PC-9 (cell line): Measurements from ENCODE around the gene KLRD1. TPM values are rescaled to one million over a fixed set of nuclear protein-coding genes. Genes with fewer than 3 reads are reported as not detected.

Experiments
- Bru-seq: library from RNA; stranded (reverse); fragments of 400-500 nt; gene quantifications from one replicate; lab custom pipeline; 2021; lab: Mats Ljungman, UMichigan
- BruChase-seq, 2 experiments: library from RNA; stranded (reverse); fragments of 400-500 nt; gene quantifications; one replicate each; lab custom pipeline; 2021; lab: Mats Ljungman, UMichigan
- BruUV-seq: library from RNA; stranded (reverse); fragments of 400-500 nt; replicated peaks from 2 replicates; lab custom pipeline; 2021; lab: Mats Ljungman, UMichigan
- CTCF ChIA-PET: fragments of 300-600 bp; sonication (Branson Sonifier 250); formaldehyde crosslinking; loops from one replicate; lab custom pipeline; 2022; ENCODE audit warnings: antibody characterized with exemption; lab: Charles Lee
- POLR2A ChIA-PET: fragments of 300-600 bp; sonication (Branson Sonifier 250); formaldehyde crosslinking; loops from one replicate; lab custom pipeline; 2022; ENCODE audit warnings: antibody characterized with exemption; ENCODE audit not compliant: unreplicated experiment; lab: Charles Lee
- DNase-seq, 2 experiments: peaks; one replicate each; pipeline versions ENCODE4 v3.0.0 to v3.0.0-alpha.2; 2015 to 2022; ENCODE audit warnings: mixed read lengths in 1 of 2
- H2AFZ ChIP-seq: fragments of 200-600 bp; sonication (generic); 2 replicates; pipeline ENCODE4 v1.8.1; 2017; ENCODE audit warnings: antibody characterized with exemption
- H3F3A ChIP-seq: fragments of 200-600 bp; sonication (generic); 2 replicates; pipeline ENCODE4 v1.8.1; 2017; ENCODE audit warnings: antibody characterized with exemption, mild to moderate bottlenecking, low read depth; ENCODE audit not compliant: insufficient read depth
- H3K27ac ChIP-seq: fragments of 200-600 bp; sonication (generic); 2 replicates; pipeline ENCODE4 v1.6.1; 2016; ENCODE audit warnings: mixed run types
- H3K27me3 ChIP-seq: fragments of 200-600 bp; sonication (generic); 2 replicates; pipeline ENCODE4 v1.6.1; 2016; ENCODE audit warnings: low read depth, mixed run types; ENCODE audit not compliant: insufficient read depth
- H3K36me3 ChIP-seq: fragments of 200-600 bp; sonication (generic); 2 replicates; pipeline ENCODE4 v1.6.1; 2016; ENCODE audit warnings: low read depth, mixed run types
- H3K4me1 ChIP-seq: fragments of 200-600 bp; sonication (generic); replicated peaks from 2 replicates; pipeline ENCODE4 v1.6.1; 2016; ENCODE audit warnings: mixed run types; ENCODE audit not compliant: insufficient read depth
- H3K4me2 ChIP-seq: fragments of 200-600 bp; sonication (generic); 2 replicates; pipeline ENCODE4 v1.6.1; 2017; ENCODE audit warnings: mixed run types
- H3K4me3 ChIP-seq: fragments of 200-600 bp; sonication (generic); 2 replicates; pipeline ENCODE4 v1.6.1; 2016; ENCODE audit warnings: mixed run types
- H3K79me2 ChIP-seq: fragments of 200-600 bp; sonication (generic); 2 replicates; pipeline ENCODE4 v1.6.1; 2017; ENCODE audit warnings: low read depth, mixed run types
- H3K9me2 ChIP-seq: fragments of 200-600 bp; sonication (generic); 2 replicates; pipeline ENCODE4 v1.8.1; 2017; ENCODE audit warnings: mild to moderate bottlenecking; ENCODE audit not compliant: insufficient read depth
- H3K9me3 ChIP-seq: fragments of 200-600 bp; sonication (generic); 2 replicates; pipeline ENCODE4 v1.8.1; 2016; ENCODE audit warnings: low read depth; ENCODE audit not compliant: insufficient read depth
- H4K20me1 ChIP-seq: fragments of 200-600 bp; sonication (generic); 2 replicates; pipeline ENCODE4 v1.8.1; 2017; ENCODE audit not compliant: insufficient read depth
- EZH2 ChIP-seq: fragments of 200-600 bp; sonication (generic); IDR thresholded peaks from 2 replicates; pipeline ENCODE4 v1.8.0; 2017; ENCODE audit warnings: antibody characterized with exemption, low read depth
- intact Hi-C: fragments of 100-400 bp; cut with micrococcal nuclease; formaldehyde crosslinking; loops from one replicate; pipeline ENCODE4 v1.10.0; 2022; ENCODE audit not compliant: unreplicated experiment
- long read RNA-seq: library from polyadenylated mRNA; stranded (forward); transcript quantifications from one replicate; pipeline ENCODE4 v2.0.0, GENCODE V29; 2022
- total RNA-seq: library from RNA; stranded (reverse); gene quantifications from 2 replicates; pipeline ENCODE4 v1.2.3, GENCODE V29; 2021
- TF ChIP-seq, protein P1 (sequence below): fragments of 200-600 bp; sonication (generic); conservative IDR thresholded peaks from 2 replicates; pipeline ENCODE4 v1.6.1; 2017; ENCODE audit warnings: mixed run types, antibody characterized with exemption, mild to moderate bottlenecking, moderate library complexity

The KLRD1 gene, protein sequence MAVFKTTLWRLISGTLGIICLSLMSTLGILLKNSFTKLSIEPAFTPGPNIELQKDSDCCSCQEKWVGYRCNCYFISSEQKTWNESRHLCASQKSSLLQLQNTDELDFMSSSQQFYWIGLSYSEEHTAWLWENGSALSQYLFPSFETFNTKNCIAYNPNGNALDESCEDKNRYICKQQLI
- 0.68 and 1.2 TPM in 2 replicates for total RNA-seq
- Bru-seq, nascent RNA, result percentile 11 among the genes with signal in this experiment
- percentile 35 among the genes with signal in this experiment for BruChase-seq, experiment 1, labeled RNA remaining after a 2-hour chase
- BruChase-seq, experiment 2, labeled RNA remaining after a 6-hour chase, result percentile 25 among the genes with signal in this experiment
- long read RNA-seq, partial matches to known transcripts, result 0 of 1 reads
- long read RNA-seq, other reads (novel, unspliced or antisense), result 1 of 1 reads

DNA sequence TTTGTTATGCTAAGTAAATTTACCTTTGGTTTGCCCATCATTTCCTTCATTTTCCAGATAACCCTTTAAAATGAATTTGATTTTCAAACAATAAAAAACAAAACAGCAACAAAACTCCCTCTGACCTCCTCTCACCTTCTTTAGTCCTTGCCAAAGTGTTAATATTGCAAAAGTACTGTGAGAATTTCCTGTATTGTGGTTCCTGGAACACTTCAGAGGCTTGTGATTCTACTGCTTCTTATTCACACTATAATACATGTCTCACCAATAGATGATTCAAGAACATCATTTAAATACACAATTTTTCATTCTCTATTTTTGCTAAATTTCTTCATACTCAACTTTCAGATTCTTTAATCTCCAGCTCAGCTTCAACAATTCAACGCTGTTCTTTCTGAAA lies at the start of gene KLRD1:
Gene KLRD1, plus strand, starts transcription at position 241 of the 400 bp plus-strand sequence. CDS start 208 bp downstream, outside the sequence.
- no peak for TF ChIP-seq EZH2
- TF ChIP-seq, protein P1, sequence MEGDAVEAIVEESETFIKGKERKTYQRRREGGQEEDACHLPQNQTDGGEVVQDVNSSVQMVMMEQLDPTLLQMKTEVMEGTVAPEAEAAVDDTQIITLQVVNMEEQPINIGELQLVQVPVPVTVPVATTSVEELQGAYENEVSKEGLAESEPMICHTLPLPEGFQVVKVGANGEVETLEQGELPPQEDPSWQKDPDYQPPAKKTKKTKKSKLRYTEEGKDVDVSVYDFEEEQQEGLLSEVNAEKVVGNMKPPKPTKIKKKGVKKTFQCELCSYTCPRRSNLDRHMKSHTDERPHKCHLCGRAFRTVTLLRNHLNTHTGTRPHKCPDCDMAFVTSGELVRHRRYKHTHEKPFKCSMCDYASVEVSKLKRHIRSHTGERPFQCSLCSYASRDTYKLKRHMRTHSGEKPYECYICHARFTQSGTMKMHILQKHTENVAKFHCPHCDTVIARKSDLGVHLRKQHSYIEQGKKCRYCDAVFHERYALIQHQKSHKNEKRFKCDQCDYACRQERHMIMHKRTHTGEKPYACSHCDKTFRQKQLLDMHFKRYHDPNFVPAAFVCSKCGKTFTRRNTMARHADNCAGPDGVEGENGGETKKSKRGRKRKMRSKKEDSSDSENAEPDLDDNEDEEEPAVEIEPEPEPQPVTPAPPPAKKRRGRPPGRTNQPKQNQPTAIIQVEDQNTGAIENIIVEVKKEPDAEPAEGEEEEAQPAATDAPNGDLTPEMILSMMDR, result no peak
- H2AFZ ChIP-seq, result 0 out of 2 replicates have a peak within 1 kb of the TSS, but pooled peaks have one; percentile 53
- CTCF ChIA-PET, result no interaction called here
- H3K4me2 ChIP-seq, result no peak within 1 kb of the TSS
- H3K36me3 ChIP-seq, result no peaks in the 10 kb centered on the region
- no peaks in the 10 kb centered on the region for H3K79me2 ChIP-seq
- H3K27me3 ChIP-seq, result no peaks in the 10 kb centered on the region
- intact Hi-C loops, result no loop called here
- H3K9me2 ChIP-seq, result no peaks in the 10 kb centered on the region
- POLR2A ChIA-PET, result interaction anchor here (0.6 kb wide), 1 partner anchor 11 kb away, joined by 33 read pairs; no protein-coding TSS in a partner anchor
- no peaks in the 10 kb centered on the region for H3K4me1 ChIP-seq
- H3F3A ChIP-seq, result no peaks in the 10 kb centered on the region
- no peak within 1 kb of the TSS for H3K4me3 ChIP-seq
- DNase-seq, result no peak
- H4K20me1 ChIP-seq, result no peaks in the 10 kb centered on the region
- H3K9me3 ChIP-seq, result no peaks in the 10 kb centered on the region; the same call in 1 of the 2 replicates
- no TSS peak for BruUV-seq
- no peak within 1 kb of the TSS for H3K27ac ChIP-seq

DNA sequence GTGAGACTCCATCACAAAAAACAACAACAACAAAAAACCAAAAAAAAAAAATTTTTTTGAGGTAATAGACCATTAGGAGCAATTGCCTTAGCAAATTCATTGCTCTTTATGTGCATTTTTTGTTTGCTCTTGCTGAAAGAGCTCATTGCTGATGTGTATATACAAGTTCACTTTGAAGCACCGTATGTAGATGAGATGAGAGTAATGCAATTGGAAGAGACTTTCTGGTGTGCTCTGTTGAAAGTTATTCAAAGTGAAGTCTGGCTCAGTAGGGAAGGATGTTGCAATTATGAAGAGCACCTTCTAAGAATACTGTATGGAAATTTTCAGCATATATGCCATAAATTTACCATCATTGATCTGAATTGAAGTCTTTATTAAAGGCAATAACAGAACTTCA lies 46.7 kb upstream of the KLRD1 start:
- H3K79me2 ChIP-seq, result no peaks in the 10 kb centered on the region
- H3K36me3 ChIP-seq, result no peaks in the 10 kb centered on the region
- no peak overlapping the region for H3K27ac ChIP-seq
- H3F3A ChIP-seq, result no peaks in the 10 kb centered on the region
- intact Hi-C loops, result no loop called here
- no peaks in the 10 kb centered on the region for H3K27me3 ChIP-seq
- ChIA-PET POLR2A (no interaction called here), CTCF (no interaction called here)
- H3K4me3 ChIP-seq, result no peak overlapping the region
- H3K4me2 ChIP-seq, result no peak overlapping the region
- no peak overlapping the region for H2AFZ ChIP-seq
- no peaks in the 10 kb centered on the region for H3K9me2 ChIP-seq
- no peak for DNase-seq
- TF ChIP-seq, protein P1, result no peak
- no peak for TF ChIP-seq EZH2
- no peaks in the 10 kb centered on the region for H3K4me1 ChIP-seq
- H4K20me1 ChIP-seq, result no peaks in the 10 kb centered on the region
- no peaks in the 10 kb centered on the region for H3K9me3 ChIP-seq
- no TSS peak for BruUV-seq

DNA sequence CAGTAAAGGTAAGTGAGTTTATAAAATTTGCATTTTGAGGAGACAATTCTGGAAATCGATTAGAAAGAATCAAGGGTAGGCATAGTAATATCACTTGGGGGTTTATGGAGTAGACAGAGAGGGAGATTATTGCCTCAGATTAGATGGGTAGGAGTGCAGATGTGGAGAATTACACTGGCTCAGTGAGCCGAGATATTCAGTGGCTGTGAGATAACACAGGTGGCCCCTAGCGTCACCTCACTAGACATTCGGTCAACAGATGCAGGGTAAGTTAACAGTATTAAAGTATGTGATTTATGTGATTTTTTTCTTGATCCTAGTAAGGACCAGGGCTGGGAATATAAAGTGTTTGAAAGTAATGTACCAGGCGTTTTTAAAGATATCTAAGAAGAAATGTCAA lies 39.6 kb upstream of the KLRD1 start:
- H3K27ac ChIP-seq, result no peak overlapping the region
- H3K36me3 ChIP-seq, result no peaks in the 10 kb centered on the region
- no peaks in the 10 kb centered on the region for H3K27me3 ChIP-seq
- no peak for DNase-seq
- ChIA-PET CTCF (no interaction called here), POLR2A (no interaction called here)
- no peaks in the 10 kb centered on the region for H4K20me1 ChIP-seq
- H3K4me3 ChIP-seq, result no peak overlapping the region
- no peaks in the 10 kb centered on the region for H3F3A ChIP-seq
- no peaks in the 10 kb centered on the region for H3K4me1 ChIP-seq
- no peaks in the 10 kb centered on the region for H3K9me3 ChIP-seq
- no peaks in the 10 kb centered on the region for H3K79me2 ChIP-seq
- H3K4me2 ChIP-seq, result no peak overlapping the region
- BruUV-seq, result no TSS peak
- TF ChIP-seq, protein P1, result no peak
- no peak for TF ChIP-seq EZH2
- intact Hi-C loops, result no loop called here
- H3K9me2 ChIP-seq, result no peaks in the 10 kb centered on the region; the same call in 1 of the 2 replicates
- H2AFZ ChIP-seq, result no peak overlapping the region
